GM21786 (cell line): ENCODE data around the gene IFT20.

Experiments
- ATAC-seq: cut with Tn5 transposase; IDR thresholded peaks from one replicate; pipeline ENCODE4 v1.9.1; 2021; ENCODE audit not compliant: unreplicated experiment

IFT20 gene

DNA sequence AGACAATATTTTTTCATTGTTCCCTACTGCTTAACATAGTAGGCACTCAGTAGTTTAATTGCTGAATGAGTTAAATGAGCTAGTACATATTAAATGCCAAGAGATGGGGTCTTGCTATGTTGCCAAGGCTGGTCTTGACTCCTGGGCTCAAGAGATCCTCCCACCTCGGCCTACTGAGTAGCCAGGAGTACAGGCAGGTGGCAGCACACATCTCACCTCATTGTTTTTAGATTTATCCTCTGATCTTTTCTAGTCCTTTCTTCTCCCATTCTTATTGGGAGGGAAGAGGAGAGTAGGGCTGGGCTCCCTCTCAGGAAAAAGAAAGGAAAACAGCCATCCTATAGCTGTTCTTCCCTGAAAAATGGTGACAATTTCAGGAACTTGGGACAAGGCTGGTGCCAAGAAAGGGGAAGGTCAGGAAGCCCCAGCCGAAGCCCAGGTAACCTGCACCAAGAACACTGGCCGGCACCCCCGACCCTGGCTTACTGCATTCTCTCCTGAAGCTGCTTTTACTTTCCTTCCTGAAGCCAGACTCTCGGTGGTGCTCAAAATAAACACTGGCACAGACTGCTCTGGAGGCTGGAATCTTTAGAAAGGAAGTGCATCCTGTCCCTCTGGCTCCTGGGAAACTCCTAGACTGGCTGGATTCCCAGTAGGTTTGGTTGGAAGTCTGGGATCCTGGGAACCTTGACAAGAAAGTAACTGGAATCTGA is 2.9 kb upstream of the IFT20 start:
- ATAC-seq, result no peak

GRCh38 chr17:28335959-28336871 is 943 bp upstream of the IFT20 start:
- ATAC-seq, result no peak

GRCh38 chr17:28334666-28335200 is 539 bp downstream of the IFT20 start:
- ATAC-seq, result no peak

DNA sequence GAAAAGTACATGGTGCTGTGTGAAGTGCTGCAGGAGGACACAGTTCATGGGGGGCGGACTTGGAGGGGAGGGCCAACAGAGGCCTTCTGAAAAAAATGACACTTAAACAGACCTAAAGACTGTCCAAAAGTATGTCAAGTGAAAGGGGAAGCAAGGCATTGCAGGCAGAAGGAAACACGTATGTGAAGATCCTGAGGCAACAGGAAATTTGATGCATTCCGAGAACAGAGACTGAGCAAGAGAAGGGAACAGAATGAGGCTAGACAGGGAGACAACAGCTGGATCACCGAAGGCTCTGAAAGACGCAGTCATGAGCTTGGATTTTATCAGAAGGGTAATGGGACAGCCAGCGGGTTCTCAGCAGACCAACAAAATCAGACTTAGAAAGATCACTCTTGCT is 1.1 kb downstream of the IFT20 start:
- no peak for ATAC-seq

GRCh38 chr17:28333083-28333746 is 2.1 kb downstream of the IFT20 start:
- ATAC-seq, result no peak

- ATAC-seq, result no peak
Observed at GRCh38 chr17:28331891-28332420, 3.3 kb downstream of the IFT20 start.

- no peak for ATAC-seq
Observed at GRCh38 chr17:28330671-28331070, 4.6 kb downstream of the IFT20 start.

DNA sequence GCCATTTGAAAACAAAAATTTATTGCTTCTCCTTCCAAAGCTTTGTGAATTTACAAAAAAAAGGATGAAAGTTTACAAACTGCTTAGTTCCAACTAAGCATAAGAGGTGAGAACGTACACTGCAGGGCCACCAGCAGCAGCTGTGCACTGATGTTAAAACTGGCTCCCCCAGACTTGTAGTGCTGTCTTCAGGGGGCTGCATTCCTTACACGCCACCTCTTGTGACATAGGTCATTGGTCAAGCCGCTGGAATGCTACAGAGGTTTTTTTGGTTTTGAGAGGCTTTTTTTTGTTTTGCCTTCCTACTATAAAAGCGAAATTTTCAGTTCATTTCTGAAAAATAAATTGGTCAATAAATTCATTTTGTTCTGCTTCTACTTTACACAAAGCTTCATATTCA is 6.9 kb downstream of the IFT20 start:
- ATAC-seq, result no peak

DNA sequence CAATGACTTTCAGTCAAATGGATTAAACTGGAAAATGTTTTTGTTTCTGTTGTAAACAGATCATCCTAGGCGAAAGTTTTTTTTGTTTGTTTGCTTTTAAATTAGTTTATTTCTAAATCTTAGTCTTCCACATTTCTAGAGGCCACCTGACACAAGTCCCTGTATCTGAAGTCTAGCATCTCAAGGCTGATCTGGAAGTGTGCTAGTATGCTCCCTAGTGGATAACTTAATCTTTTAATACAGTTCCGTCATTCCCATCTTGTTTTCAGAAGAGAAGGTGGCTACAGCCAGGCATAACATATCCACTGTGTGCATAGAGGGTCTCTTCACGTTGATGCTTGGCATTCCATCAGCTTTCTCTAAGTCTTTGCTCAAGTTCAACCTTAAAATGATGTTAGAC is 7.6 kb downstream of the IFT20 start:
- ATAC-seq, result no peak

- no peak for ATAC-seq
Observed at GRCh38 chr17:28327031-28327607, 8.2 kb downstream of the IFT20 start.

- ATAC-seq, result no peak
Observed at GRCh38 chr17:28326114-28326513, 9.2 kb downstream of the IFT20 start.

- no peak for ATAC-seq
Observed at GRCh38 chr17:28325211-28325610, 10.1 kb downstream of the IFT20 start.

DNA sequence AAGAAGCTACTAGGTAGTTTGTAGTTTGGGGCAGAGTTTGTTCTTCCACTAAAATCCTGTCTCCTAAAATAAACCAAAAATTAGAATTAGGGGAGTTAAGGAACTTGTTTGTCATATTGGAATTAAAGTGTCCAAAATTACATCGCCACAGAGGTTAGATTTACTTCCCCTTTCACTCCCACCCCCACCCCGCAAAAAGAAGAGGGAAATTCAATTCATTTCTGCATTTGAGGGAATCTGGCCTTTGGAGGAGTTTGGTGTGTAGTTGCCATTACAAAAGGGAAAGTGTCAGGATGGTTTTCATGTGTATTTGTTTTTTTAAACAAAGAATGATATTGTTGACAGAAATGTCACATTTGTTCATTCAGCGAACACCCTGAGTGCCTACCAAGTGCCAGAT is 10.5 kb downstream of the IFT20 start:
- no peak for ATAC-seq

GRCh38 chr17:28324267-28324745 is 11.0 kb downstream of the IFT20 start:
- no peak for ATAC-seq

DNA sequence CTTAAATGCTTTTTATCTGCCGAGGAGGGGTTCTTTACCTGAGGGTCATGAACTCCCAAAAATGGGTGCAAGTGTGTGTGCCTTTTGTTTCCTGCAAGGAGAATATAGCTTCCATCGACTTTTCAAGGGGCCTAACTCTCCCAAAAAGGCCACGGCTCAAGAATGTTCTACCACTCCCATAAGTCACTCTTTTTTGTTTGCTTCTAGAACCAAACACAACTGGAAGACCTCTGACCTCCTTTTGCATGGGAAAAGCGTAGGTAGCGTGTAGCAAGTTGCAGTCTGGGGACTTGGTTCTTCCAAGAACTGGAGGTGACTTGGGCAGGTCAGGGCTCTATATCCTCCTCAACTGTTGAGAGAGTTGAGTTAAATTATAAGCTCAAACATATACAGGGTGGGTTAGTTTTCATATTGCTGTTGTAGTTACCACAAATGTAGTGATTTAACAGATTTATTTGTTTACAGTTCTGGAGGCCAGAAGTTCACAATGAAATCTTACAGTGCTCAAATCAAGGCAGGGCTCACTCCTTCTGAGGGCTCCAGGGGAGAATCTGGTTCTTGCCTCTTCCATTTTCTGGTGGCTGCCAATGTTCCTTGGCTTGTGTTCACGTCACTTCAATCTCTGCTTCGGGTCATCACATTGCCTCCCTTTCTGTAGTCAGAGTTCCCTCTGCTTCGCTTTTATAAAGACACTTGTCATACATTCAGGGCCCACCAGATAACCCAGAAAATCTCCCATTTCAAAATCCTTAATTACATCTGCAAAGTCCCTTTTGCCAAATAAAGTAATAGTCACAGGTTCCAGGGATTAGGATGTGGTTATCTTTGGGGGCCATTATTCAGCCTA is 14.8 kb downstream of the IFT20 start:
- ATAC-seq, result no peak

GRCh38 chr17:28319598-28319935 is 15.7 kb downstream of the IFT20 start:
- ATAC-seq, result no peak

DNA sequence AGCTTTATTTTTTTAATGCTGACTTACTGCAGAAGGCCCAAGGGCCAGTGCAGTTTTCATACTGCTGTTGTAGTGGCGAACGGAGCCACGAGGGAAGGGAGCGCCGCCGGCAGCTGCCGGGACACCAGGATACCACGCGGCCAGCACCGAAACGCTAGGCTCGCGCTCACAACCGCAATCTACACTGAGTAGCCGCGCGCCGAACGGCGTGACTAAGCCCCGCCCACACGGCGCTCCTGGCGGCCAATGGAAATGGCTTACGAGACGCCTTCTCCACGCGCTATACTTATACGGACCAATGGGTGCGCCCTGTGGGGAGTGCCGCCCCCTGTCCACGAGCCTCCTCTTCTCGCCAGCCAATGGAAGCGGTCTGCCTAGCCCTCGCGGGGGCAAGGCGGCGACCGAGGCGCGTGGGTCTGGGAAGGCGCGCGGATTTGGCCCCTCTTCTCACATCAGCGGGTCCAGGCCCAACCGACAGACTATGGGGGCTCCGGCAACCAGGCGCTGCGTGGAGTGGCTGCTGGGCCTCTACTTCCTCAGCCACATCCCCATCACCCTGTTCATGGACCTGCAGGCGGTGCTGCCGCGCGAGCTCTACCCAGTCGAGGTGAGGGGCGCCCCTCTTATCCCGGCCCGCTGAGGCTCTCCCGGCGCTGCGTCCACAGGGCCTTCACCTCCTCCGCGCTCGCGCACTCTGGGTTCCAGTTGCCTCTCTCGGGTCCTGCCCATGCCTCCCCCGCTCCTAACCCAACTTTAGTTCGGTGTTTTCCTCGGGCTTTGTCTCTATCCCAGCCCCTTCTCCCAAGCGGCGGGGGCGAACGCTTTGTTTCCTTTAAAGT is 16.3 kb downstream of the IFT20 start, which contains the start of gene TMEM97:
TSS of gene TMEM97 (plus strand) at position 442 of the 839 bp plus-strand sequence. CDS start at position 482, 40 bp downstream.
- ATAC-seq, result peak; percentile 93

DNA sequence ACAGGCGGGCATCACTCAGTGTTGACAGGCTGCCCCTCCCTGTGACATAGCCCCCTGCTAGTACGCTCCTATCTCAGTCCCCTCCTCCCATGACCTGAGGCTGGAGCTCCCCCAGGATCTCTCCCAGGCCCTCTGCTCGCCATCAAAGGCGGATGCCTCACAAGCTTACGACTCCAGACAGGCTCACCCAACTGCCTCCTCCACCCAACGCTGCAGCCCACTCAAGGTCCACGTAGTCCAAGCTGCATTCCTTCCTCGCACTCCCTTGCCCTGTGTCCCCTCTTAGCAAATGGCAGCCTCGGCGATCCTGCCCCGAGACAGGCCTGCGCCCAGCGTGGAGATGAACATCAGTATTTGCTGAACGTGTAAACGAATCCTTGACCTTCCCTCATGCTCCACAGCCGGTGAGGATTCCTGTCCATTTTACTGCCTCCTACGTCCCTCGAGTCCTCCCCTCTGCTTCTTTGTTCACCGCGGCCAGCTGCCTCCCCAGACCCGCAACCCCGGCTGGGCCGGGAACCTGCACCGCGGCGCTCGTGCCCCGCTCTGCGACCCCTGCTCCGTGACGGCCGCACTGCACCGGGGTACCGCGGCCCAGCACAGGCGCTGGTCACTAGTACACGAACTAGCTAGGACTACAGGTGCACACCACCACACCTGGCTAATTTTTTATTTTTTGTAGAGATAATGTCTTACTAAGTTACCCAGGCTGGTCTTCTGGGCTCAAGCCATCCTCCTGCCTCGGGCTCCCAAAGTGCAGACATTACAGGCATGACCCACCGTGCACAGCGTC is 17.1 kb downstream of the IFT20 start:
- ATAC-seq, result peak; percentile 2
